Large intestine (tissue), 12 donors: ENCODE results near the gene ARSK. TPM values are rescaled to one million over a fixed set of nuclear protein-coding genes. Genes with fewer than 3 reads are reported as not detected.

Experiments used
- DNase-seq, 2 donors: peaks; one replicate each; pipeline versions ENCODE4 v3.0.0 to v3.0.0-alpha.2; 2013
- H3K27ac ChIP-seq: one replicate; pipeline ENCODE4 v1.5.1; 2013; ENCODE audit warnings: low read length
- H3K27me3 ChIP-seq: 2 replicates; pipeline ENCODE4 v1.6.1; 2013; ENCODE audit warnings: low read length; ENCODE audit not compliant: control insufficient read depth, insufficient read depth
- H3K36me3 ChIP-seq: 2 replicates; pipeline ENCODE4 v1.6.1; 2013; ENCODE audit warnings: low read length; ENCODE audit not compliant: control insufficient read depth, insufficient read depth
- H3K4me1 ChIP-seq: one replicate; pipeline ENCODE4 v1.6.1; 2013; ENCODE audit warnings: low read length; ENCODE audit not compliant: control insufficient read depth, insufficient read depth
- H3K4me3 ChIP-seq: one replicate; pipeline ENCODE4 v1.5.1; 2013; ENCODE audit warnings: low read length
- H3K9me3 ChIP-seq: one replicate; pipeline ENCODE4 v1.6.1; 2013; ENCODE audit warnings: mild to moderate bottlenecking, low read depth, low read length, moderate library complexity; ENCODE audit not compliant: control insufficient read depth
- WGBS: methylation state at CpG from one replicate; pipeline ENCODE4 v1.1.5; 2013; ENCODE audit warnings: low lambda C conversion rate; ENCODE audit not compliant: insufficient coverage; 5-methylcytosine and 5-hydroxymethylcytosine counted together
- long read RNA-seq, 11 donors: transcript quantifications; one replicate each; lab custom pipeline, GENCODE V29; 2026
- polyA plus RNA-seq: library from polyadenylated mRNA; unstranded; fragments of 120-200 nt; gene quantifications from one replicate; pipeline ENCODE4 v1.2.1, GENCODE V29; 2013

ARSK gene
- polyA plus RNA-seq: 7.9 TPM
- long read RNA-seq, donor 1: 0 reads
- long read RNA-seq, donor 2, partial matches to known transcripts: 7 of 11 reads
- long read RNA-seq, donor 2, other reads (novel, unspliced or antisense): 0 of 11 reads
- long read RNA-seq, donor 3, partial matches to known transcripts: 25 of 26 reads
- long read RNA-seq, donor 3, other reads (novel, unspliced or antisense): 0 of 26 reads
- long read RNA-seq, donor 4: 0 reads
- long read RNA-seq, donor 5, partial matches to known transcripts: 5 of 7 reads
- long read RNA-seq, donor 5, other reads (novel, unspliced or antisense): 0 of 7 reads
- long read RNA-seq, donor 6, partial matches to known transcripts: 11 of 13 reads
- long read RNA-seq, donor 6, other reads (novel, unspliced or antisense): 0 of 13 reads
- long read RNA-seq, donor 7: 0 reads
- long read RNA-seq, donor 8, partial matches to known transcripts: 0 of 4 reads
- long read RNA-seq, donor 8, other reads (novel, unspliced or antisense): 0 of 4 reads
- long read RNA-seq, donor 9, partial matches to known transcripts: 0 of 5 reads
- long read RNA-seq, donor 9, other reads (novel, unspliced or antisense): 0 of 5 reads
- long read RNA-seq, donor 10: 0 reads
- long read RNA-seq, donor 11, partial matches to known transcripts: 0 of 3 reads
- long read RNA-seq, donor 11, other reads (novel, unspliced or antisense): 0 of 3 reads

DNA sequence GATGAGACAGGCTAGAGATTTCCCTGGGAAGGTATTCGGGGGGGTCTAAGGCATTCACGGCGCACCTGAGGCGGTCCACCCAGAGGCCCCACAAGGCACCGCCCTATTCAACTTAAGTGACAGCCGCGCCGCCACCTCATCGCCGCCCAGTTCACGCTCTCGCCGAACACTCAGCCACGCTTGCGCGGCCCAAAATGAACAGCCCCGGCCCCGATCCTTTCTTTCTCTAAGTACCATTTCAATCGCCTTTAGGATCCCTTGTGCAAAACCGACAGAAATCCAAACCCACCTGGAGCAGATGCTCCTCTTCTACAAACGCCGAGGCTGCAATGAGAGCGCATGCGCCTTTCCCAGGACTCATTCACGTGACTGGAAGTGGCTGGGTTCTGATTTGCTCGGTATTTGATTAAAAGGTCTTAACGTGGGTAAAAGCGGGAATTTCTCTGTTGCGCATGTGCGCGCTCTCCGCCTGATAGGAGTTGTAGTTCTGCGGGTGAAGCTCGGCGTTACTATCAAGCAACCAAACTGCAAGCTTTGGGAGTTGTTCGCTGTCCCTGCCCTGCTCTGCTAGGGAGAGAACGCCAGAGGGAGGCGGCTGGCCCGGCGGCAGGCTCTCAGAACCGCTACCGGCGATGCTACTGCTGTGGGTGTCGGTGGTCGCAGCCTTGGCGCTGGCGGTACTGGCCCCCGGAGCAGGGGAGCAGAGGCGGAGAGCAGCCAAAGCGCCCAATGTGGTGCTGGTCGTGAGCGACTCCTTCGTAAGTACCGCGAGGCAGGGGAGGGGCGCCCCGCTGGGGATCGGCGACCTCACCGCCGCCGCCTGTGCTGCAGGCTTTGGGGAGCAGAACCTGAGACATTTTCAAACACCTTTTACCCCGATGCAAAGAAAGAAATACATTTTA, at the start of gene ARSK, which contains the start of gene SKIC3:
ARSK (plus strand) TSS at position 455 of the 902 bp plus-strand sequence; CDS start at position 633, 178 bp downstream.
SKIC3 (minus strand) TSS at position 331 of the 902 bp plus-strand sequence. CDS start 7,827 bp downstream, outside the sequence.
- Histone ChIP-seq H3K4me3 (peak within 1 kb of the TSS; percentile 74), H3K9me3 (no peaks in the 10 kb centered on the region), H3K4me1 (peaks cover 3% of the 10 kb centered on the region), H3K27me3 (no peaks in the 10 kb centered on the region), H3K27ac (peak within 1 kb of the TSS; percentile 98), H3K36me3 (peaks cover 7% of the 10 kb centered on the region)
- DNase-seq: peak; percentile 98 to 99
- no CpG with 5 or more reads among the region's 63 CpGs for WGBS

GRCh38 chr5:95508550-95508949, 46.4 kb upstream of the ARSK start:
- H3K4me1 ChIP-seq: no peaks in the 10 kb centered on the region
- H3K27ac ChIP-seq: no peak overlapping the region
- H3K4me3 ChIP-seq: no peak overlapping the region
- H3K27me3 ChIP-seq: no peaks in the 10 kb centered on the region
- no peaks in the 10 kb centered on the region for H3K9me3 ChIP-seq
- H3K36me3 ChIP-seq: peaks cover 62% of the 10 kb centered on the region
- no CpG with 5 or more reads among the region's 1 CpG for WGBS
- DNase-seq: no peak

DNA sequence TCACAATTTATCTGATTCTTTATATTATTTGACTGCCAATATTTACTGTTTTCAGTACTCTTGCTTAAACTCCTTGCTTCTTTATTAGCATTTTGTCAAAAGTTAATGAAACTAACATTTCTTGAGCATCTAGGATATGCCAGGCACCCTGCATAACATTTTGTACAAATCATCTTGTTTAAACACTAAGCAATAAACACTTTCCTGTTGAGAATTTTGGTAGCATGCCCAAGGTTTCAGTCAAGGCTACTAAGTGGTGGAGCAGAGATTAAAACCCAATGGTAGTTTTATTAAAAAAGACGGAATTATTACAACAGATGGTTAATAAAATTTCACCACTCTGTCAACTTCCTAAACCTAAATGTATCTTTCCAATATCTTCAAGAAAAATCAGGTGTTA, 43.3 kb upstream of the ARSK start:
- WGBS: 100% methylated on average over 1 of the region's 1 CpG
- no peak overlapping the region for H3K27ac ChIP-seq
- H3K36me3 ChIP-seq: peaks cover 73% of the 10 kb centered on the region

GRCh38 chr5:95518417-95518816, 36.5 kb upstream of the ARSK start:
- no peak for DNase-seq
- H3K4me1 ChIP-seq: no peaks in the 10 kb centered on the region
- H3K27ac ChIP-seq: no peak overlapping the region
- H3K9me3 ChIP-seq: no peaks in the 10 kb centered on the region
- 100% methylated on average over 1 of the region's 2 CpGs for WGBS
- H3K27me3 ChIP-seq: no peaks in the 10 kb centered on the region
- H3K36me3 ChIP-seq: peaks cover 51% of the 10 kb centered on the region
- H3K4me3 ChIP-seq: no peak overlapping the region

More for the DNA sequence above, 43.3 kb upstream of the ARSK start:
- no peaks in the 10 kb centered on the region for H3K9me3 ChIP-seq
- H3K27me3 ChIP-seq: no peaks in the 10 kb centered on the region
- no peaks in the 10 kb centered on the region for H3K4me1 ChIP-seq
- DNase-seq: no peak
- no peak overlapping the region for H3K4me3 ChIP-seq

GRCh38 chr5:95519151-95519550, 35.8 kb upstream of the ARSK start:
- no peak overlapping the region for H3K27ac ChIP-seq
- H3K36me3 ChIP-seq: peaks cover 46% of the 10 kb centered on the region
- no peaks in the 10 kb centered on the region for H3K9me3 ChIP-seq
- 100% methylated on average over 1 of the region's 1 CpG for WGBS
- no peaks in the 10 kb centered on the region for H3K27me3 ChIP-seq
- H3K4me3 ChIP-seq: no peak overlapping the region
- DNase-seq: no peak
- no peaks in the 10 kb centered on the region for H3K4me1 ChIP-seq

- H3K27ac ChIP-seq: no peak overlapping the region
- peaks cover 45% of the 10 kb centered on the region for H3K36me3 ChIP-seq
- 100% methylated on average over 1 of the region's 1 CpG for WGBS
- no peaks in the 10 kb centered on the region for H3K27me3 ChIP-seq
- DNase-seq: no peak
- no peaks in the 10 kb centered on the region for H3K9me3 ChIP-seq
- no peaks in the 10 kb centered on the region for H3K4me1 ChIP-seq
- no peak overlapping the region for H3K4me3 ChIP-seq
Observed at GRCh38 chr5:95519681-95520080, 35.2 kb upstream of the ARSK start.

GRCh38 chr5:95520206-95520605, 34.7 kb upstream of the ARSK start:
- Histone ChIP-seq H3K27ac (no peak overlapping the region), H3K9me3 (no peaks in the 10 kb centered on the region), H3K27me3 (no peaks in the 10 kb centered on the region), H3K4me1 (no peaks in the 10 kb centered on the region), H3K4me3 (no peak overlapping the region), H3K36me3 (peaks cover 43% of the 10 kb centered on the region)
- DNase-seq: no peak
- WGBS: no CpG with 5 or more reads among the region's 1 CpG

DNA sequence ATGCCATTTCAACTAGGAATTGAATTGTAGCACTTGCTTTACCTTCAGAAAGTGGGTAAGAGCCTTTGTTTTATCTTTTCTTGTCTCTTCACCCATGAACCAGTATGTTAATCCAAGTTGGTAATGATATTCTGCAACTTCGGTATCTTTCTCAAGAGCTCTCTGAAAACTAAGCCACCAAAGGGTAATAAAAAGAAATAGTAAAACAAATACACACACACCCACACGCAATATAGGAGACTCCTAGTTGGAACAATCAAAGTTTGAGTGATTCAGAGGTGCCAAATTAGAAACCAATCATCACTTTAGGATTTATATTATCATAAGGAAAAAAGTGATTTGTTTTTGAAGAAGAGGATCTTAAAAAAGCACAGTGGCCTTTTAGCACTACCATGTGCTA, 30.5 kb upstream of the ARSK start:
- WGBS: 70% methylated on average over 1 of the region's 2 CpGs

GRCh38 chr5:95526871-95527270, 28.0 kb upstream of the ARSK start:
- no peak for DNase-seq
- H3K27ac ChIP-seq: no peak overlapping the region
- no peaks in the 10 kb centered on the region for H3K27me3 ChIP-seq
- peaks cover 59% of the 10 kb centered on the region for H3K36me3 ChIP-seq
- no peaks in the 10 kb centered on the region for H3K9me3 ChIP-seq
- no peaks in the 10 kb centered on the region for H3K4me1 ChIP-seq
- no peak overlapping the region for H3K4me3 ChIP-seq
- WGBS: 89% methylated on average over 1 of the region's 2 CpGs

More for the DNA sequence above, 30.5 kb upstream of the ARSK start:
- Histone ChIP-seq H3K27me3 (no peaks in the 10 kb centered on the region), H3K4me1 (no peaks in the 10 kb centered on the region), H3K9me3 (no peaks in the 10 kb centered on the region), H3K4me3 (no peak overlapping the region), H3K36me3 (peaks cover 53% of the 10 kb centered on the region), H3K27ac (no peak overlapping the region)
- DNase-seq: peak in 1 of 2 donors; percentile 3

DNA sequence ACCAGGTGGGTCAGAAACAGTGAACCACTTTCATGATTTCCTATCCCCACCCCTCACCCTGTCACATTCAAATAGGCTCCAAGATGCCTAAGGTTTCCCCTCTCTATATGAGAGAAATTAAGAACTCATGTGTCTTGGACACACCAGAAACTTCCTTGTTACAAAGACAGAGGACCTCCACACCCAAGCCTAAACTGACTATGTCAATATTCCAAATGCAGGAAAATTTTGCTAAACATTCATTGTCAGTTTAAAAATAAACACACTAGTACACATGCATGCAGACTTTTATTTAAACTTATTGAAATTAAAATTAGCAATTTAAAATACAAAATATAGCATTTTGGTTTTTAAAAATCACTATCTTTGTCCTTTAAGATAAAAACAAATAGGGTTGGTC, 26.3 kb upstream of the ARSK start:
- Histone ChIP-seq H3K9me3 (no peaks in the 10 kb centered on the region), H3K27ac (no peak overlapping the region), H3K4me3 (no peak overlapping the region), H3K4me1 (no peaks in the 10 kb centered on the region), H3K27me3 (no peaks in the 10 kb centered on the region), H3K36me3 (peaks cover 46% of the 10 kb centered on the region)
- DNase-seq: no peak
